ENCODE results near the gene SDHAF2.

Gene SDHAF2

DNA sequence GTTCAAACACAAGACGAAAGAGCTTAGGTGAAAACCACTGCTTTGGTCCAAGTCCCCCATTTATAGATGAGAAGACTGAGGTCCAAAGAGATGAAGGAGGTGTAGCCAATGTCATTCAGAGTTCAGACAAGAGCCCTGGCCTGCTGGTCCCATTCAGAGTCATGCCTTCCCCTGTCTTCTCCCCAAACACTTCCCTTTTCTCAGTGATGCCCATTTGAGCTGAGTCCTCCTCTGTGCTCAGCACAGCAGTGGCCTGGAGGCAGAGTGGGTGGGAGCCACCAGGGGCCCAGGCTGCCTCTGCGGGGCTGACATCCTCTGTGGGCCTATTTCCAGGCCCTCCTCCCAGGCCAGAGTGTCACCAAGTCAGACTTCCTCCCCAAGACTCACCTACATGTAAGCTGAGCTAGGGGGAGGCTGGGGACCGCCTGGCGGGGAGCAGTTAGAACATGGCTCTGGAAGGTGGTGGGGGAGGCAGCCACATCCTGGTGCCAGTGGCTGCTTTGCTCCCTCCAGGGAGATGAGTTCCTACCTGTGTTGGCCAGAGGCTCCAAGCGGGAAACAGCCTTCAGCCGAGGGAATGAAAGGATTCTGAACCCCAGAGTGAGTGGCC, 56.2 kb downstream of the SDHAF2 start:
- no peak for ATAC-seq
- TF ChIP-seq, protein P1, sequence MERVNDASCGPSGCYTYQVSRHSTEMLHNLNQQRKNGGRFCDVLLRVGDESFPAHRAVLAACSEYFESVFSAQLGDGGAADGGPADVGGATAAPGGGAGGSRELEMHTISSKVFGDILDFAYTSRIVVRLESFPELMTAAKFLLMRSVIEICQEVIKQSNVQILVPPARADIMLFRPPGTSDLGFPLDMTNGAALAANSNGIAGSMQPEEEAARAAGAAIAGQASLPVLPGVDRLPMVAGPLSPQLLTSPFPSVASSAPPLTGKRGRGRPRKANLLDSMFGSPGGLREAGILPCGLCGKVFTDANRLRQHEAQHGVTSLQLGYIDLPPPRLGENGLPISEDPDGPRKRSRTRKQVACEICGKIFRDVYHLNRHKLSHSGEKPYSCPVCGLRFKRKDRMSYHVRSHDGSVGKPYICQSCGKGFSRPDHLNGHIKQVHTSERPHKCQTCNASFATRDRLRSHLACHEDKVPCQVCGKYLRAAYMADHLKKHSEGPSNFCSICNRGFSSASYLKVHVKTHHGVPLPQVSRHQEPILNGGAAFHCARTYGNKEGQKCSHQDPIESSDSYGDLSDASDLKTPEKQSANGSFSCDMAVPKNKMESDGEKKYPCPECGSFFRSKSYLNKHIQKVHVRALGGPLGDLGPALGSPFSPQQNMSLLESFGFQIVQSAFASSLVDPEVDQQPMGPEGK (CRISPR knock-in tag; IDR thresholded peaks at IDR 0.05; ENCODE audit: borderline replicate concordance), result no peak
- TF ChIP-seq, protein P2, sequence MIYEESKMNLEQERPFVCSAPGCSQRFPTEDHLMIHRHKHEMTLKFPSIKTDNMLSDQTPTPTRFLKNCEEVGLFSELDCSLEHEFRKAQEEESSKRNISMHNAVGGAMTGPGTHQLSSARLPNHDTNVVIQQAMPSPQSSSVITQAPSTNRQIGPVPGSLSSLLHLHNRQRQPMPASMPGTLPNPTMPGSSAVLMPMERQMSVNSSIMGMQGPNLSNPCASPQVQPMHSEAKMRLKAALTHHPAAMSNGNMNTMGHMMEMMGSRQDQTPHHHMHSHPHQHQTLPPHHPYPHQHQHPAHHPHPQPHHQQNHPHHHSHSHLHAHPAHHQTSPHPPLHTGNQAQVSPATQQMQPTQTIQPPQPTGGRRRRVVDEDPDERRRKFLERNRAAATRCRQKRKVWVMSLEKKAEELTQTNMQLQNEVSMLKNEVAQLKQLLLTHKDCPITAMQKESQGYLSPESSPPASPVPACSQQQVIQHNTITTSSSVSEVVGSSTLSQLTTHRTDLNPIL (CRISPR knock-in tag; IDR thresholded peaks at IDR 0.05; ENCODE audit: low read depth), result no peak
- TF ChIP-seq, protein P3, sequence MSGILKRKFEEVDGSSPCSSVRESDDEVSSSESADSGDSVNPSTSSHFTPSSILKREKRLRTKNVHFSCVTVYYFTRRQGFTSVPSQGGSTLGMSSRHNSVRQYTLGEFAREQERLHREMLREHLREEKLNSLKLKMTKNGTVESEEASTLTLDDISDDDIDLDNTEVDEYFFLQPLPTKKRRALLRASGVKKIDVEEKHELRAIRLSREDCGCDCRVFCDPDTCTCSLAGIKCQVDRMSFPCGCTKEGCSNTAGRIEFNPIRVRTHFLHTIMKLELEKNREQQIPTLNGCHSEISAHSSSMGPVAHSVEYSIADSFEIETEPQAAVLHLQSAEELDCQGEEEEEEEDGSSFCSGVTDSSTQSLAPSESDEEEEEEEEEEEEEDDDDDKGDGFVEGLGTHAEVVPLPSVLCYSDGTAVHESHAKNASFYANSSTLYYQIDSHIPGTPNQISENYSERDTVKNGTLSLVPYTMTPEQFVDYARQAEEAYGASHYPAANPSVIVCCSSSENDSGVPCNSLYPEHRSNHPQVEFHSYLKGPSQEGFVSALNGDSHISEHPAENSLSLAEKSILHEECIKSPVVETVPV (CRISPR knock-in tag; IDR thresholded peaks at IDR 0.05), result no peak
- no peak for TF ChIP-seq ARNTL (CRISPR knock-in tag; IDR thresholded peaks at IDR 0.05; ENCODE audit: borderline replicate concordance, low read depth)
- TF ChIP-seq GLIS3 (CRISPR knock-in tag; IDR thresholded peaks at IDR 0.05), result no peak
- TF ChIP-seq ESRRG (CRISPR knock-in tag; IDR thresholded peaks at IDR 0.05), result no peak
- TF ChIP-seq ZNF70 (CRISPR knock-in tag; IDR thresholded peaks at IDR 0.05), result no peak
- TF ChIP-seq SNAI2 (CRISPR knock-in tag; IDR thresholded peaks at IDR 0.05), result no peak

DNA sequence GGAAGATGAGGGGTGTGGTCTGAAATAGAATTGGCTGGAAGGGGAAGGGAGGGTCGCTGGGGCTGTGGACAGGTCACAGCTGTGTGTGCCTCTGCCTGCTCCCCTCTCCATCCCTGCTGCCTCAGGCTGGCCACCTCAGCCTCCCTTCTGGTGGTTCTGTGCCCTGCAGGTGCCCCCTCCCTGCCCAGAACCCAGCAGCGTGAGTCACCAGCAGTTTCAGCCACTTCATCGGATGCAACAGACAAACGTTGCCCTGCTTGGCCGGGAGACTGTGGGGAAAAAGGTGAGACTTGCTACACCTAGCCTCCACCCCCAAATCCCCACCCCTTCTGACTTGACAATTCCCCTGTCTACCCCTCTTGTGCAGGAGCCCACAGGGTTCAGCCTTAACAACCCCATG, 56.9 kb downstream of the SDHAF2 start:
- no peak for ATAC-seq
- TF ChIP-seq ZNF8 (CRISPR knock-in tag; IDR thresholded peaks at IDR 0.05) (no peak), CSDC2 (CRISPR knock-in tag; IDR thresholded peaks at IDR 0.05) (no peak), RARB (CRISPR knock-in tag; IDR thresholded peaks at IDR 0.05) (no peak), TCF4 (CRISPR knock-in tag; IDR thresholded peaks at IDR 0.05; ENCODE audit: borderline replicate concordance) (no peak)
- TF ChIP-seq, protein P1 (CRISPR knock-in tag; IDR thresholded peaks at IDR 0.05; ENCODE audit: borderline replicate concordance), result no peak
- TF ChIP-seq, protein P4, sequence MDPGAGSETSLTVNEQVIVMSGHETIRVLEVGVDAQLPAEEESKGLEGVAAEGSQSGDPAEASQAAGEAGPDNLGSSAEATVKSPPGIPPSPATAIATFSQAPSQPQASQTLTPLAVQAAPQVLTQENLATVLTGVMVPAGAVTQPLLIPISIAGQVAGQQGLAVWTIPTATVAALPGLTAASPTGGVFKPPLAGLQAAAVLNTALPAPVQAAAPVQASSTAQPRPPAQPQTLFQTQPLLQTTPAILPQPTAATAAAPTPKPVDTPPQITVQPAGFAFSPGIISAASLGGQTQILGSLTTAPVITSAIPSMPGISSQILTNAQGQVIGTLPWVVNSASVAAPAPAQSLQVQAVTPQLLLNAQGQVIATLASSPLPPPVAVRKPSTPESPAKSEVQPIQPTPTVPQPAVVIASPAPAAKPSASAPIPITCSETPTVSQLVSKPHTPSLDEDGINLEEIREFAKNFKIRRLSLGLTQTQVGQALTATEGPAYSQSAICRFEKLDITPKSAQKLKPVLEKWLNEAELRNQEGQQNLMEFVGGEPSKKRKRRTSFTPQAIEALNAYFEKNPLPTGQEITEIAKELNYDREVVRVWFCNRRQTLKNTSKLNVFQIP (CRISPR knock-in tag; IDR thresholded peaks at IDR 0.05; ENCODE audit: borderline replicate concordance, low read depth), result no peak

DNA sequence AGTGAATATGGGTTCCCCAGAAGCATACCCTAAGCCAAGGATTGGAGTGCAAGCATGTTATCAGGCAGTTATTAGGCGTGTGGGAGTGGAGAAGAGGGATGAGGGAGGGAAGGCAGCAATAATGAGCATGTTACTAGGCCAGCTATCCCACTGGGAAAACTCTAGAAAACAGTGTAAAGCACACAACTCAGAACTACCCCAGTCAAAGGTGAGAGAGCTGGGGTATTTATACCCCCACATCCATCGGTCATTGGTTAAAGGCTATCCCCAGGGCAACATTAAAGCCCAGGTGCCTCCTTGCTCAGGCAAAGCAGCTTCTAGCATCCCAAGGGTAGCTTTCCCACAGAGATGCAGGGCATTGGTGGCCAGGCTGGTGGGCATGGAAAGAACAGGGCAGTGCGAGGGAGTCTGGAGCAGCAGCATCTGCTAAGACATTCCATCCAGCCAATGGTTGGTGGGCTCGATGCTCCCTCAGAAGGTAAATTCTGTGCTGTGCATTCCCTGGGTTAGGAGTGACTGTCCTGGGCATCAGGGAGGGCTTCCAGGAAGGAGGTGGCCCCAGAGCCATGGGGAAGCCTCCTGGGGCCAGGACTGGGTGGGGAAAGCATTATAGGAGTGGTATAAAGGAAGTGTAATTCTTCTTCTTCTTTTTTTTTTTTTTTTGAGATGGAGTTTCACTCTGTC, 57.6 kb downstream of the SDHAF2 start:
- TF ChIP-seq TOX (CRISPR knock-in tag; IDR thresholded peaks at IDR 0.05; ENCODE audit: borderline replicate concordance) (no peak), ZNF70 (CRISPR knock-in tag; IDR thresholded peaks at IDR 0.05) (no peak)
- ATAC-seq, result no peak

DNA sequence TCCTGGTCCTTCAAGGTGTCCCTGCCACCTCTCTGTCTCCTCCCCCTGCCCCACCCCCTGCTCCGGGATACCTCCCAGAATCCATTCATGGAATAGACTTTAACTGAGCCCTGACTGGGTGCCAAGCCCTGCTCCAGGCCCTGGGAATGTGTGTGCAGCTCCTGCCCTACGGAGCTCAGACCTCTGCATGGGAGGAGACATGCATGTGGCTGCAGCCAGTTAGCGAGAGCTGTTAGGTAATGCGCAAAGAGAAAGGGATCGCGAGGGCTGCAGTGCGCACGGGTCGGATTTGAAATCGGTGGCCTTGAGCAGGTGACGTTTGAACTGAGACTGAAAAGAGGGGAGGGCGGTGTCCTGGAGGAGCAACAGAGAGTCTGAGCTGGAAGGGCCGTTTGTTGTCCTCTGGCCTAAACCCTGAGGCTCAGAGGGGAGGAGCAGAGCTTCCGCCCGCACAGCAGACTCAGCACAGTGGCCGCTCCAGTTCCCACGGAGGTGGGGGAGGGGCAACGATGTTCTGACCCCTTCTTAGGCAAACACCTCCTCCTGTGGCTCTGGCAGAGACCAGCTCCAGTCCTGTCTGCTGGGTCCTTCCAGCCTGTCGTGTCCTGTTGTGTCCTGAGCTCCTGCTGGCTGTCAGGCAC, 58.8 kb downstream of the SDHAF2 start:
- no peak for ATAC-seq

More for the DNA sequence above, 58.8 kb downstream of the SDHAF2 start:
- TF ChIP-seq ZFP3 (CRISPR knock-in tag; IDR thresholded peaks at IDR 0.05) (no peak), PPARA (CRISPR knock-in tag; IDR thresholded peaks at IDR 0.05; ENCODE audit: borderline replicate concordance) (no peak), ARNTL (CRISPR knock-in tag; IDR thresholded peaks at IDR 0.05; ENCODE audit: borderline replicate concordance, low read depth) (no peak), ESRRG (CRISPR knock-in tag; IDR thresholded peaks at IDR 0.05) (no peak)
- TF ChIP-seq, protein P1 (CRISPR knock-in tag; IDR thresholded peaks at IDR 0.05; ENCODE audit: borderline replicate concordance), result no peak
- TF ChIP-seq, protein P3 (CRISPR knock-in tag; IDR thresholded peaks at IDR 0.05), result no peak
- TF ChIP-seq, protein P4 (CRISPR knock-in tag; IDR thresholded peaks at IDR 0.05; ENCODE audit: borderline replicate concordance, low read depth), result no peak

All from SK-N-SH treated with all-trans-retinoic acid at 6 μM for 48 hours (cell line).